Neural progenitor cell (in vitro differentiated cells): ENCODE data around the gene SLCO4A1. TPM values are rescaled to one million over a fixed set of nuclear protein-coding genes. Genes with fewer than 3 reads are reported as not detected.

Experiments
- DNase-seq: peaks from one replicate; pipeline ENCODE4 v3.0.0-alpha.2; 2016; ENCODE audit warnings: low spot score
- H2AFZ ChIP-seq: fragments of 200-600 bp; sonication (generic); replicated peaks from 2 replicates; pipeline ENCODE4 v1.6.1; 2016; ENCODE audit warnings: antibody characterized with exemption
- H3F3A ChIP-seq: fragments of 200-600 bp; sonication (generic); 2 replicates; pipeline ENCODE4 v1.6.1; 2016; ENCODE audit warnings: antibody characterized with exemption, low read depth
- H3K27ac ChIP-seq: fragments of 200-600 bp; sonication (generic); 2 replicates; pipeline ENCODE4 v1.5.1; 2016; ENCODE audit warnings: mild to moderate bottlenecking
- H3K27me3 ChIP-seq: fragments of 200-600 bp; sonication (generic); 2 replicates; pipeline ENCODE4 v1.6.1; 2016; ENCODE audit warnings: mild to moderate bottlenecking, moderate library complexity
- H3K36me3 ChIP-seq: fragments of 200-600 bp; sonication (generic); 2 replicates; pipeline ENCODE4 v1.5.1; 2016
- H3K4me1 ChIP-seq: fragments of 200-600 bp; sonication (generic); 2 replicates; pipeline ENCODE4 v1.6.1; 2016; ENCODE audit warnings: mixed run types
- H3K4me2 ChIP-seq: fragments of 200-600 bp; sonication (generic); 2 replicates; pipeline ENCODE4 v1.6.1; 2016
- H3K4me3 ChIP-seq: fragments of 200-600 bp; sonication (generic); 2 replicates; pipeline ENCODE4 v1.5.1; 2016
- H3K79me2 ChIP-seq: fragments of 200-600 bp; sonication (generic); 2 replicates; pipeline ENCODE4 v1.6.1; 2016; ENCODE audit warnings: low read depth
- H3K9ac ChIP-seq: fragments of 200-600 bp; sonication (generic); 2 replicates; pipeline ENCODE4 v1.6.1; 2016
- H3K9me3 ChIP-seq: fragments of 200-600 bp; sonication (generic); 2 replicates; pipeline ENCODE4 v1.5.1; 2016; ENCODE audit warnings: low read depth
- H4K20me1 ChIP-seq: fragments of 200-600 bp; sonication (generic); 2 replicates; pipeline ENCODE4 v1.6.1; 2016; ENCODE audit warnings: low read depth
- H3K27ac Mint-ChIP-seq: 3 replicates; pipeline ENCODE4 v1.8.0; 2021; ENCODE audit warnings: mixed read lengths
- H3K27me3 Mint-ChIP-seq: 2 replicates; pipeline ENCODE4 v1.8.0; 2022; ENCODE audit warnings: low read depth, mild to moderate bottlenecking, inconsistent platforms, moderate library complexity, mixed read lengths; ENCODE audit not compliant: insufficient read depth
- H3K36me3 Mint-ChIP-seq: 3 replicates; pipeline ENCODE4 v1.8.0; 2021; ENCODE audit warnings: mixed read lengths
- H3K4me1 Mint-ChIP-seq: 3 replicates; pipeline ENCODE4 v1.8.0; 2021; ENCODE audit warnings: mixed read lengths
- H3K4me3 Mint-ChIP-seq: 3 replicates; pipeline ENCODE4 v1.8.0; 2021; ENCODE audit warnings: mild to moderate bottlenecking, moderate library complexity, mixed read lengths
- H3K9me3 Mint-ChIP-seq: 3 replicates; pipeline ENCODE4 v1.8.0; 2020; ENCODE audit warnings: mixed read lengths
- CTCF ChIP-seq: fragments of 200-600 bp; sonication (generic); IDR thresholded peaks from 2 replicates; pipeline ENCODE4 v1.5.1; 2017; ENCODE audit warnings: antibody characterized with exemption, mild to moderate bottlenecking
- EZH2 ChIP-seq: fragments of 200-600 bp; sonication (generic); IDR thresholded peaks from 2 replicates; pipeline ENCODE4 v1.6.1; 2017; ENCODE audit warnings: antibody characterized with exemption, mild to moderate bottlenecking, moderate library complexity
- EZH2phosphoT487 ChIP-seq: fragments of 200-600 bp; sonication (generic); IDR thresholded peaks from 2 replicates; pipeline ENCODE4 v1.6.1; 2017; ENCODE audit warnings: antibody characterized with exemption
- total RNA-seq: library from RNA; depleted of rRNA; stranded (reverse); fragments of >200 nt; gene quantifications from 2 replicates; pipeline ENCODE4 v1.2.3, GENCODE V29; 2015; ENCODE audit warnings: low replicate concordance

Gene SLCO4A1
- total RNA-seq, 1 donor from 2014 or later: 0.88 TPM

DNA sequence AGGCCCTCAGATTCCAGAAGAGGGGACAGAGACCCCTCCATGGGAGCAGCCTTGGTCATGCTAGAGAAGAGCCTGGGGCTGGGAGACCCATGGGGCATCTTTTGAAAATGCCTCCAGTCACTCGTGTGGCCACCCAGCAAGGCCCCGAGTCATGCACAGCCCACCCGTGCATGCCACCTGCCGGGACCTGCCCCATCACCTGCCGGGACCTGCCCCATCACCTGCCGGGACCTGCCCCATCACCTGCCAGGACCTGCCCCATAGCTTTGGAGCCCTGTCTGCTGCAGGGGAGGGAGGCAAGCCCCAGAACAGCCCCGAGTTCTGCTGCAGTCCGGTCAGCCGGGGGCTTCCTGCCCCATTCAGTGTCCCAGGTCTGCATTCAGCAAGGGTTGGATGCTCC is 37.5 kb upstream of the SLCO4A1 start:
- Histone ChIP-seq H3K27me3 (peaks cover 6% of the 10 kb centered on the region), H3K9me3 (no peaks in the 10 kb centered on the region), H3K4me2 (no peak overlapping the region), H3K79me2 (no peaks in the 10 kb centered on the region), H3K4me3 (no peak overlapping the region), H2AFZ (no peak overlapping the region), H3K36me3 (no peaks in the 10 kb centered on the region), H4K20me1 (no peaks in the 10 kb centered on the region), H3F3A (no peaks in the 10 kb centered on the region), H3K27ac (no peak overlapping the region), H3K4me1 (no peaks in the 10 kb centered on the region), H3K9ac (no peak overlapping the region)
- TF ChIP-seq EZH2phosphoT487: no peak
- no peak for TF ChIP-seq CTCF
- no peak for TF ChIP-seq EZH2
- H3K27me3 Mint-ChIP-seq: peaks cover 10% of the 10 kb centered on the region
- no peak overlapping the region for H3K4me3 Mint-ChIP-seq
- peaks cover 5% of the 10 kb centered on the region for H3K9me3 Mint-ChIP-seq
- DNase-seq: no peak
- no peaks in the 10 kb centered on the region for H3K36me3 Mint-ChIP-seq
- H3K27ac Mint-ChIP-seq: no peak overlapping the region
- H3K4me1 Mint-ChIP-seq: peaks cover 14% of the 10 kb centered on the region

DNA sequence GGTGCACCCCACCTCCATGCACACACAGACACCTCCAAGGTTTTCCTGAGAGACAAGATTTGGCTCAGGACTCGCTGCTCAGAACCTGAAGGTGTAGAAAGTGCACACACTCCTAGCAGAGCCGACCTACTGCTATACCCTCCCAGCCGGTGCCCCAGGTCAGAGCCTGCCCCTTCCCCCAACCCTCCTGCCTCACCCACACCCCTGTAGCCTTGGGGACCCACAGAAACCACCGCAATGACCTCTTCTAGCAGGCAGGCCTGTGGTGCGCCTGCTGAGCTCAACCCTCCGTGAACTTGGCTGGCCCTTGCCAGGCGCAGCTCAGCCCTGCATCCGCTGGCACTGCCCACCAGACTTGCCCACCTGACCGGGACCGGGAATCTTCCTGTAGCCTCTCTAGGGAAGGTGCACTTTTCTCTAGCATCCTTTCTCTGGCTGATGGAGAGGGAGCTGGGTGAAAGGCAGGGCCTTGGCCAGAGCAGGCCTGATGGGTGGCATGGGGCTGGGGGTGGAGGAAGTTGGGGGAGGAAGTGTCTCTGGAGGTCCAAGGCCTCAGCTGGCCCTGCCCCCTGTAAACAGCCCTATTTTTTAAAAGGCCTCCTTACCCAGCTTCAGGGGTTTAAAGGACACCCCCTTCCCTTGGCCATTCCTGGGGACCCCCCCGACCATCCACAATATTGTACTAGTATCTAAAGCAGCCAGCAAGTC is 36.9 kb upstream of the SLCO4A1 start:
- Mint-ChIP-seq H3K36me3 (no peaks in the 10 kb centered on the region), H3K27ac (no peak overlapping the region), H3K9me3 (peaks cover 5% of the 10 kb centered on the region), H3K4me1 (peaks cover 14% of the 10 kb centered on the region), H3K27me3 (peaks cover 10% of the 10 kb centered on the region), H3K4me3 (no peak overlapping the region)
- no peak overlapping the region for H3K27ac ChIP-seq
- H3K4me1 ChIP-seq: no peaks in the 10 kb centered on the region
- H3K79me2 ChIP-seq: no peaks in the 10 kb centered on the region
- no peak for DNase-seq
- H3K36me3 ChIP-seq: no peaks in the 10 kb centered on the region
- H3K9ac ChIP-seq: no peak overlapping the region
- H3K4me2 ChIP-seq: no peak overlapping the region
- H3F3A ChIP-seq: no peaks in the 10 kb centered on the region
- H2AFZ ChIP-seq: no peak overlapping the region
- no peaks in the 10 kb centered on the region for H3K9me3 ChIP-seq
- TF ChIP-seq EZH2phosphoT487 (no peak), EZH2 (no peak), CTCF (no peak)
- H4K20me1 ChIP-seq: no peaks in the 10 kb centered on the region
- H3K4me3 ChIP-seq: no peak overlapping the region
- H3K27me3 ChIP-seq: peaks cover 6% of the 10 kb centered on the region

DNA sequence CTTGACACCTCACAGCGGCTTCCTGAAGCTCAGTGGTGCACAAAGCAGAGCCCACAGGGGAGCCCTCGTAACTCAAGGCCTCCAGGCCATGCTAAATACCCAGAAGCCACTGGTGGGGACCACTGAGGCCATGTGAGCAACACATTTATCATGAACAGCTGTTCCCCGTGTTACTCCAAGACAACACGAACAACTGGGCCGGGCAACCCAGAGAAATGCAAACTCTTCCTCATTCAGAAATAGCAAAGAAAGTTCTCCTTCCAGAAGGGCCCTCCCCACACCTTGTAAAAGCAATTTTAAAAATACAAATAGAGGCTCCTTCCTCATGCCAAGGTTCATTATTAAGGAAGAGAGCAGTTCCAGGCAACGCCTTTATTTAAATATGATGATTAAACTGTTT is 36.3 kb upstream of the SLCO4A1 start:
- no peak overlapping the region for H3K4me2 ChIP-seq
- H3K9ac ChIP-seq: no peak overlapping the region
- Mint-ChIP-seq H3K4me3 (no peak overlapping the region), H3K27me3 (peaks cover 8% of the 10 kb centered on the region), H3K4me1 (peaks cover 14% of the 10 kb centered on the region), H3K36me3 (no peaks in the 10 kb centered on the region), H3K9me3 (peaks cover 5% of the 10 kb centered on the region), H3K27ac (no peak overlapping the region)
- no peak for DNase-seq
- H4K20me1 ChIP-seq: no peaks in the 10 kb centered on the region
- no peaks in the 10 kb centered on the region for H3K4me1 ChIP-seq
- no peaks in the 10 kb centered on the region for H3F3A ChIP-seq
- no peak overlapping the region for H3K27ac ChIP-seq
- H3K9me3 ChIP-seq: no peaks in the 10 kb centered on the region
- TF ChIP-seq EZH2 (no peak), EZH2phosphoT487 (no peak), CTCF (no peak)
- peaks cover 6% of the 10 kb centered on the region for H3K27me3 ChIP-seq
- H3K4me3 ChIP-seq: no peak overlapping the region
- H3K36me3 ChIP-seq: no peaks in the 10 kb centered on the region
- H2AFZ ChIP-seq: no peak overlapping the region
- H3K79me2 ChIP-seq: no peaks in the 10 kb centered on the region
